Urinary bladder (tissue), 4 donors: ENCODE measurements around the gene PCDH19. TPM values are rescaled to one million over a fixed set of nuclear protein-coding genes. Genes with fewer than 3 reads are reported as not detected.

ENCODE experiments used
- DNase-seq: peaks from one replicate; pipeline ENCODE4 v3.0.0-alpha.2; 2015; ENCODE audit errors: extremely low spot score
- H3K27ac ChIP-seq: one replicate; pipeline ENCODE4 v1.5.1; 2013; ENCODE audit warnings: low read depth, mild to moderate bottlenecking, moderate library complexity
- H3K36me3 ChIP-seq: one replicate; pipeline ENCODE4 v1.6.1; 2013; ENCODE audit warnings: mild to moderate bottlenecking, moderate library complexity; ENCODE audit not compliant: insufficient read depth
- H3K4me1 ChIP-seq: one replicate; pipeline ENCODE4 v1.6.1; 2013; ENCODE audit warnings: mild to moderate bottlenecking, moderate library complexity; ENCODE audit not compliant: insufficient read depth
- H3K4me3 ChIP-seq: one replicate; pipeline ENCODE4 v1.5.1; 2013; ENCODE audit warnings: low read depth, low read length
- WGBS: extraction: QIAGEN DNeasy Blood & Tissue Kit; methylation state at CpG from one replicate; pipeline ENCODE4 v1.1.7; 2013; 5-methylcytosine and 5-hydroxymethylcytosine counted together
- polyA plus RNA-seq: library from polyadenylated mRNA; stranded (reverse); fragments of 200-250 nt; gene quantifications from one replicate; pipeline ENCODE4 v1.2.3, GENCODE V29; 2013
- total RNA-seq: library from RNA; depleted of rRNA; stranded (reverse); fragments of >200 nt; gene quantifications from one replicate; pipeline ENCODE4 v1.2.3, GENCODE V29; 2014
- donor health status: healthy with polysubstance abuse.
- donor health status: healthy.

PCDH19 gene
- total and polyA plus RNA-seq, 2 donors, result 2.5 to 6.9 TPM

DNA sequence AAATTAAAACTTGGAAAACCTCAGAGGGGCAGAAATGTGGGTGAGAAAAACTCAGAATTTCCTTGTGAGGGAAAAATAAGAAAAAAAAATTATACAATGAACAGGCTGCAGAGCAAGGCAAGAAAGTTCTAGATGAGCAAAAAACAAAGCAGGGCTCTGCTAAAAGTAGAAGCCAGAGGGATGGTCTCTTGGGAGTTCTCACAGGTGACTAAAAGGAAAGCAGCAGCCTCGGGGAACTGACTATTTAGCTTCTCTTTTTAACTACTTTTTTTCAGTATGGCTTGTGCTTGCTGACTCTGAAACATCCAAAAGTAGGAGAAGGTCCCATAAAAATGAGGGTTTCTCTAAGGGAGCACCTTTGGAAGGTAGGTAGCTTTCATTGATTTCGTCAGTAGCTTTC lies 36.4 kb downstream of the PCDH19 start:
- Histone ChIP-seq H3K4me1 (no peaks in the 10 kb centered on the region), H3K4me3 (no peak overlapping the region), H3K36me3 (no peaks in the 10 kb centered on the region), H3K27ac (no peak overlapping the region)
- no peak for DNase-seq
- 69% methylated on average over 2 of the region's 2 CpGs for WGBS

DNA sequence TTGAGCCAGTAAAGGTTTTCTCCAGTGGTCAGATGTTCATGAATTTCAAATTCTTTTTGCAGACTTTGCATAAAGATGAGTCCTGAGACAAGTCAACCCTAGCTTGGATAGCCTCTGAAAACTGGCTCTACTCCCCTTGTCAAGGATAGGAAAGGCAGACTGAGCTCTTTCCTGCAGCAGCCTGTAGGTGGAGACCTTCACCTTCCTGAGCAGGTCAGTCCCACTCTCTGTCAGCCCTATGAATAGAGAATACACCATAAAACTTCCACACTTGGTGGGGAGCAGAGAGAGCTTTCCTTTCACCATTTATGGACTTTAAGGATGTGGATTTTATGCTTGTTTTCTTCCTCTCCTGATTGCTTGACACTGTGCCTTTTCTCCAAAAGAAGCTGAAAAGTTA lies 41.9 kb downstream of the PCDH19 start:
- no peak overlapping the region for H3K27ac ChIP-seq
- no peaks in the 10 kb centered on the region for H3K4me1 ChIP-seq
- no peaks in the 10 kb centered on the region for H3K36me3 ChIP-seq
- no peak overlapping the region for H3K4me3 ChIP-seq
- DNase-seq, result no peak

DNA sequence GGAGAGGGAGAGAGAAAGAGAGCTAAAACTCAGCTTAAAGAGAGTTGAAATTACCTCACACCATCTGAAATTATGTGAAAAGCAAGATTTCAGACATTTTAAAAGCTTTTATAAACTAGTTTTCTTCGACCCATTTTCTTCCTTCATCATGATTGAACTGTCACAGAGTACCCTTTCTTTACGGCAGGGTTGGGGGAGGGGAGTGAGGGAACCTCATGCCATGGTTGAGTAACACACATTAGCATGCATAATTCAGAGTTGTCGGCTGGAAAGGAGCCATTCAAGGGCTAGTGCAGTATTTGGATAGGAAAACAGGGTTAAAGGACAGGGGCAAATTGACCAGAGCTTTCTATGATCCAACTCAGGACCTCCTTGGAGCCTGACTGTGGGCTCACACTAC lies 46.2 kb downstream of the PCDH19 start:
- Histone ChIP-seq H3K4me1 (no peaks in the 10 kb centered on the region), H3K36me3 (no peaks in the 10 kb centered on the region), H3K4me3 (no peak overlapping the region), H3K27ac (no peak overlapping the region)
- DNase-seq, result no peak
- WGBS, result 59% methylated on average over 3 of the region's 3 CpGs

DNA sequence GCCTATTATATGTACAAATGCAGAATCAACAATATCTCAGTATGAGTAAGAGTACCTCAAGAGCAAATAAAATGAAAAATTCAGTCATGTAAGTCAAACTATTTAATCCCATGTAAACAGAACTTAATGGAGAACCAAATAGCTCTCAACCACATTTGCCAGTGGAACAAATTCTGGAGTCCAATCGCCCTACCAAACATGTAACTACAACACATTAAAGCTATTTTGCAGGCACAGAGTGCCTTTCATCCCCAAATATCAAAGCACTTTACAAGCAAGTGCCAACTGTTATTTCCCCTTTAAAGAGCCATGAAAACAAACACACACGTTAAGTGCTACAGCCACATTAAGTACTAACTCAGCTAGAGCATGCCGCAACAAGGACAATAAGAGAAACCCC lies 51.3 kb downstream of the PCDH19 start:
- WGBS, result 68% methylated on average over 3 of the region's 3 CpGs
- H3K4me3 ChIP-seq, result no peak overlapping the region
- no peak for DNase-seq
- H3K27ac ChIP-seq, result no peak overlapping the region
- no peaks in the 10 kb centered on the region for H3K4me1 ChIP-seq
- H3K36me3 ChIP-seq, result no peaks in the 10 kb centered on the region

DNA sequence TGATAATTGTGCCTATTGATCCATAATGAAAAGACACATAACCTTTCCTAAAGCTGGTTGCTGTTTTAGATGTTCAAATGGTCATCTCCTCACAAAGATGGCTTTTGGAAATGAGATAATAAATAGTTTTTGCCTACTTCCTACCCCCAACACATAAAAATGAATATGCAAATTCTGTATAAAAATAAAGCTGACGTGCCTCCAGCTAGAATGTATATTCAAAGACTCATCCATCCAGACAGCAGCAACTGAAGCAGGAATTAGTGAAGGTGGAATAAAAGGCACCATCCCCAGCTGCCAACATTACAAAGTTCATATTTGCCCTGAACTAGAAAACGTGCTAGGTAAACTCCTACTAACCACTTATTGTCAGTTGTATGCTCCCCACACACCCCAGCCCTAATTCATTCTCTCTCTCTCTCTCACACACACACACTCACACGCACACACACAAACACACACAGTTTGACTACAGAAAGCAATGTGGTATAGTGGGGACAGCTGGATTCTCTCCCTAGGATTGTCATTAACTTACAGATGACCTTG lies 53.6 kb downstream of the PCDH19 start:
- no peaks in the 10 kb centered on the region for H3K36me3 ChIP-seq
- H3K4me3 ChIP-seq, result no peak overlapping the region
- 78% methylated on average over 3 of the region's 3 CpGs for WGBS
- DNase-seq, result no peak
- H3K4me1 ChIP-seq, result no peaks in the 10 kb centered on the region
- H3K27ac ChIP-seq, result no peak overlapping the region

DNA sequence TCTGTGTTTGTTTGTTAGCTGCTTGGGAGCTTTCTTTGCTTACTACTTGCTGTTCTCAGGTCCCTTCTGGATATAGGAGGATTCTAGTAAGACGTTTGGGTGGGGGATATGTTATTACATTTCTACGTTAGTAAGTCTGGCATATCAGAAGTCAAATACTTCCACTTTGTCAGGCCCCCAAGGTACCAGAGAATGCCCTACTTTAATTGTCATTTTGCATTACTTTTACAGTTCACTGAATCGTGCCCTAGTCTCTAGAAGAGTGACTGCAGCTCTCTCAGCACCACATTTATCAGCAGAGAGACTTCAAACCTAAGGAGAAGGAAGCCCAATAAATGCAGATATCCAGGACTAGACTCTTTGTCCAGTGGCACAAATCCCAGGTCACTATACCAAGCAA lies 54.4 kb downstream of the PCDH19 start:
- 78% methylated on average over 3 of the region's 3 CpGs for WGBS
- H3K36me3 ChIP-seq, result no peaks in the 10 kb centered on the region
- DNase-seq, result no peak
- no peak overlapping the region for H3K4me3 ChIP-seq
- no peak overlapping the region for H3K27ac ChIP-seq
- no peaks in the 10 kb centered on the region for H3K4me1 ChIP-seq

DNA sequence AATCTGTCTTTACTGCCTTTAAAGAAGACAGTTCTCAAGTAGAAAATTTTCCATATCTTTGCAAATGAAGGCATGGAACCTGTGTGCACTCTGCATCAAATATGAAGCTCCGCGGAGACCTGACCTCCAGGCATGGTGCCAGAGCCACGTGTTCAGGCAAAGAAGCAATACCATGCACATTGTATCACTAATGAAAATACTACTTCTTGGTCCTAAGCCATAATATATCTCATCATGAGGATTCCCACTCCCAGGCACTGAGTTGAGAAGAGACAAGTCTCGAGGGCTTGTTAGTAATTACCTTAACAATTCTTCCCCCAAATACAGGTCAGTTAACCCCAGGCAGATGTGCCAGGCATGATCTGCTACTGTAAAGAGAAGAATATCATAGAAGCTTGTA lies 56.7 kb downstream of the PCDH19 start:
- Histone ChIP-seq H3K4me3 (no peak overlapping the region), H3K36me3 (no peaks in the 10 kb centered on the region), H3K27ac (no peak overlapping the region), H3K4me1 (no peaks in the 10 kb centered on the region)
- 44% methylated on average over 4 of the region's 4 CpGs for WGBS
- DNase-seq, result no peak

DNA sequence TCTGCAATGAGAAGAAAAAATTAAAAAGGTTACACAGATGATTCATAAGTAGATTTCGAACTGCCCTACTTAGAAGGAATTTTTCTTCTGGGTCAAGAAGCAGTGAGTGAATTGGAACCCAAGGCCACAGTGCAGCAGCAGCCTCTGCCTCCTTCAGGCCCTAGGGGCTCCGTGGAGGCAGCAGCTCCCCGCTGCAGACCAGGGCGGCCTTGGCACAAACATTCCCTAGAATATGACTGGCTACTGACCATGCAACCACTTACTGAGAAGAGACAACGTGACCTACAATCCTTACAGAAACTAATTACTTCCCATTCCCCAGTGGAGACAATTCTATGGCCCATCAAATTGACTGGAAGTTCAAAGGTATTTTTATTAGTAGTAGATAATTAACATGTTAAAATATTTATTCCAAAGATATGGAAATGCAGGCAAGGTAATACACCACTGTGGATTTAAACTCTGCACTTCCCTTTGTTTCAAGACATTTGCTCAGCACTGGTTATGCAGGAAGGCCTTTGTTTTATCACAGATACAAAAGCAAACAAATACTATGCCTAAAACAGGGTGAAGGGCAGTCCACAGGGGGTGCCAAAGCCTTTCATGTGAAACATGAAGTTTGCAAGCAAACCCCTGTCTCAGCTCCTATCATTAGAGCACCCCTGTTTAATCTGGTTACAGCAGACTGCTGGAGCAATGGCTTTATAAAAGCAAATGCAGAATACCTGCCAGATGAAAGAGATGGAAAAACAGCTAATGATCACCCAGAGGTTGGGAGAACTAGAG lies 59.2 kb downstream of the PCDH19 start:
- no peaks in the 10 kb centered on the region for H3K36me3 ChIP-seq
- H3K4me1 ChIP-seq, result no peaks in the 10 kb centered on the region
- DNase-seq, result no peak
- no peak overlapping the region for H3K4me3 ChIP-seq
- WGBS, result 77% methylated on average over 5 of the region's 5 CpGs
- H3K27ac ChIP-seq, result no peak overlapping the region

DNA sequence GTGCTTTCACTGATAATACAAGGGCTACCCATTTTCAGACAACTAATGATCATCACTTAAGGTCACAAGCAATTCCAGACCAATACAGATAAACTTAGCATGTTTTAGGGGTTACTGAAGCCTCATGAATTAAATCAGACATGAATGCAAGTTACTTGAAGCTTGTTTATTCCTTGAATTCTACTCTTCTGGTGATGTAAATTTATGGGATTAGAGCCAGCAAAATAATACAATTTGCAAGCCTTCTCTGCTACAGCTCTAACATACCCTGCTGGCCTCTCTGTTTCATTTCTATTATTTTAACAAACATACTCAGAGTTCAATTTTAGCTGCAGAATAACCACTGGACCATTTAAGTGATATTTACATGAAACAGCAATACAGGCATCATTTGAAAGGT lies 60.7 kb downstream of the PCDH19 start:
- Histone ChIP-seq H3K4me3 (no peak overlapping the region), H3K4me1 (no peaks in the 10 kb centered on the region), H3K27ac (no peak overlapping the region), H3K36me3 (no peaks in the 10 kb centered on the region)
- no peak for DNase-seq

DNA sequence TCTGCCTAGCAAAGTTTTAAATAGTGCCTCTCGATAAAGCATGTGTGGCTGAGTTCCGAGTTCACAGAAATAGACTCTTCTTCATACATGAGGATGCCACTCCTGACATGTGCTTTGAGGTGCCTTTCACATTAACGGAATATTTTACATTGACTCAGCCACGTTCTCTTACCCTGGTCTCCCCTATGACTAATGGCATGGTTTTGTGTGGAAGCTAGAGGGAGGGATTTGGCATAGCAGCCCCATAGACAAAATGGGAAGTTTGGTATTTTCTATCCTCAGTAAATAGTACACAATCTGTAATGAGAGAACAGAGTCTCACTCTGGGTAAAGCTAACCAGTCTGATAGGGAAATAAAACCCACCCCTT lies 68.9 kb downstream of the PCDH19 start:
- H3K4me3 ChIP-seq, result no peak overlapping the region
- no peak for DNase-seq
- WGBS, result 57% methylated on average over 4 of the region's 4 CpGs
- H3K27ac ChIP-seq, result no peak overlapping the region
- H3K4me1 ChIP-seq, result no peaks in the 10 kb centered on the region
- H3K36me3 ChIP-seq, result no peaks in the 10 kb centered on the region

DNA sequence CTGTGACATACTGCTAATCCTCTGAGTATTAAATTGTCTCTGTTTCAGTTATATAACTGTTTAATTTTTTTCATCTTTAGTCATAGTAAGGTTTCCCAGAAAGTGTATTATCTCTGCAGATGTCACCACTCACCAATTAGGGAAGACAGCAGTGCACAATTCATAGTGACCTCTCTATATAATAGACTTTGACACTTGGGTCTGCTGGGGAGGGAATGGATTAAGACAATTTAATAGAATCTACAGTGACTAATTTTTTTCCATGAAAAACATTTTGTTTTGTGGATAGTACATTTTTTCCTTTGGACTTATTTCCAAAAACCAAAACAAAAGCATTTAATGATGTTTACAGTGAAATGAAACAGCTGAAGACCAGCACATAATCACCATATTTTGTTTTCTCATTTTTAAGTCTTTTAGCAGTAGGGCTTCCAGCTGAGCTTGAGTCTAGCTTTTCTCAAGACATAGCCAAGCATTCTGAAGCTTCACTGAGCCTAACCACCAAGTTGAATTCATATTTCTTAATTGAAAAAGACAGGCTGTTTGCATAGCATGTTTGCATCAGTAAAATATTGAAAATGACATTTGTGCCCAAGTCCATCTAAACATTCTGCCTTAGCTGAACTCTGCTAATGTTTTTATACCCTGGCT lies 69.5 kb downstream of the PCDH19 start:
- H3K4me3 ChIP-seq, result no peak overlapping the region
- DNase-seq, result no peak
- no peak overlapping the region for H3K27ac ChIP-seq
- H3K36me3 ChIP-seq, result no peaks in the 10 kb centered on the region
- no peaks in the 10 kb centered on the region for H3K4me1 ChIP-seq

DNA sequence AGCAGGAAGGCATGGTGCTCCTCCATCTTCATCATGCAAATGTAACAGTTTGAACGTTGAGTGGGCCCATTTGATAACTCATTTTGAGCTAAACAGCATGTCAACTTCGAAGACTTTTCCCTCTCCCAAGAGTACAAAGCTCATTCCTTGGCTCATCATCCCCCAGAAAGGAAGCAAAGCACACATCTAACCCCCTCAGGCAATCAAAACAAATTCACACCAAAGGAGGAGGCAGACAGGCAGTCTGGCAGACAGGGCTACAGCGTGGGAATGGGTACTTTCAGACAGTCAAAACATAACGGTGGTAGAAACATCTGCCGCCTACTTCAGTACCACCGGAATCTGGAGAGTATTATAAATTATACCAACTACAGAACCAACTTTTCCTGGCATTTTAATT lies 81.7 kb downstream of the PCDH19 start:
- DNase-seq, result no peak
- H3K4me1 ChIP-seq, result no peaks in the 10 kb centered on the region
- WGBS, result 73% methylated on average over 6 of the region's 6 CpGs
- H3K27ac ChIP-seq, result no peak overlapping the region
- H3K36me3 ChIP-seq, result no peaks in the 10 kb centered on the region
- no peak overlapping the region for H3K4me3 ChIP-seq

DNA sequence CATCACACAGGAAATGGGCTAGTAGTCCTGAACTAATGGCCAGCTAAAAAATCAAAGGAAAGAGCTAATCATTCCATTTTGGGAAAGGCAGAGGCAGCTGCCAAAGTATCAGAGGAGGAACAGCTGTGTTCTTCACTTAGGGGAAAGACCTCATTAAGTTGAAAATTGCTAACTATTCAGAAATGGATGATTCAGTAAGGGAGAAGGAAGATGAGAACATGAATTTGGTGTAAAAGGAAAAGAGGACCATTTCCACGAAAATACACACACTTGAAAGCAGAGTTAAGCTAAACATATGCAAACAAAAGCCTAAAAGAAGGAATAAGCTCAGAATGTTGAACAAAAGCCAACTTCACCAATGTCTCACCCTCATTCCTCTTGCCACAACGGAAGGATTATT lies 90.4 kb downstream of the PCDH19 start:
- H3K27ac ChIP-seq, result no peak overlapping the region
- no peaks in the 10 kb centered on the region for H3K4me1 ChIP-seq
- H3K4me3 ChIP-seq, result no peak overlapping the region
- 40% methylated on average over 2 of the region's 2 CpGs for WGBS
- no peaks in the 10 kb centered on the region for H3K36me3 ChIP-seq
- DNase-seq, result no peak

DNA sequence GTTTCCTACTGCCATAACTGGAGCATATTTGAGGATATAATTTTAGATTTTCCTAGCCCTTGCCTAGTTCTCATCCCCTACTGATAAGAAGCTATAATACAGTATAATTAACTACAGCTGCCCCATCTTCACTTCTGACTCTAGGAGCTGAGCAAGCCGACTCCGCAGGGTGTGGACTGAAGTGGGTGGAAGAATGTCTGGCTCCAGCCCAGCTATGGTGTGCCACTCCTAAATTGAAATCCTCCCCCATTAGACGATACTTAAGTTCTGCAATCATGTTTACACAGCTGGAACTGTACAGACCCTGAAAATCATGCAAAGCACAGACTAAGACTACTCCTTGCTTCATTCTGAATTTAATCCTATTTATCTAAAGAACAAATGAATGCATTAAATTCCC lies 93.1 kb downstream of the PCDH19 start:
- no peak overlapping the region for H3K4me3 ChIP-seq
- no peak for DNase-seq
- WGBS, result 50% methylated on average over 3 of the region's 3 CpGs
- H3K27ac ChIP-seq, result no peak overlapping the region
- H3K36me3 ChIP-seq, result no peaks in the 10 kb centered on the region
- H3K4me1 ChIP-seq, result no peaks in the 10 kb centered on the region
